GM12864 (cell line): ENCODE data around the gene RAPGEF4.

ENCODE experiments used
- DNase-seq: peaks from one replicate; pipeline ENCODE4 v3.0.0-alpha.2; 2011; ENCODE audit warnings: low read depth
- H3K4me3 ChIP-seq: 2 replicates; pipeline ENCODE4 v1.5.1; 2011; ENCODE audit warnings: mild to moderate bottlenecking, low read depth, low read length, control low read depth
- CTCF ChIP-seq: IDR thresholded peaks from 2 replicates; pipeline ENCODE4 v1.5.1; 2011; ENCODE audit warnings: low read depth, mild to moderate bottlenecking, moderate library complexity, low read length, control low read depth, inconsistent platforms; ENCODE audit errors: missing control alignments

Gene RAPGEF4

GRCh38 chr2:172769879-172770278 is 34.2 kb downstream of the RAPGEF4 start:
- no peak for TF ChIP-seq CTCF
- DNase-seq, result no peak
- H3K4me3 ChIP-seq, result no peak overlapping the region

DNA sequence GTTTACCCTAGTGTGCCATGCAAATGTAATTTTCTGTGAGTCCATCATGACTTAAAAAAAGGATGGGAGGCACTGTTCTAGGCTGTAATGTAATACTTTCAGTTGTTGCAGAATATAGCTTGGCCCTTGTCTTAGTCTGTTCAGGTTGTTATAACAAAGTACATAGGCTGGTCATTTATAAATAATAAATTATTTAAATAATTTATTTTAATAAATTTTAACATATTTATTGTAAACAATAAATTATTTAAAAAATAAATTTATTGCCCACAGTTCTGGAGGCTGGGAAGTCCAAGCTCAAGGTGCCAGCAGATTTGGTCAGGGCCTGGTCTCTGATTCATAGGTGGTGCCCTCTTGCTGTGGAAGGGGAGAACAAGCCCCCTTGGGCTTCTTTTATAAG is 35.2 kb downstream of the RAPGEF4 start:
- no peak for TF ChIP-seq CTCF
- no peak overlapping the region for H3K4me3 ChIP-seq
- no peak for DNase-seq

DNA sequence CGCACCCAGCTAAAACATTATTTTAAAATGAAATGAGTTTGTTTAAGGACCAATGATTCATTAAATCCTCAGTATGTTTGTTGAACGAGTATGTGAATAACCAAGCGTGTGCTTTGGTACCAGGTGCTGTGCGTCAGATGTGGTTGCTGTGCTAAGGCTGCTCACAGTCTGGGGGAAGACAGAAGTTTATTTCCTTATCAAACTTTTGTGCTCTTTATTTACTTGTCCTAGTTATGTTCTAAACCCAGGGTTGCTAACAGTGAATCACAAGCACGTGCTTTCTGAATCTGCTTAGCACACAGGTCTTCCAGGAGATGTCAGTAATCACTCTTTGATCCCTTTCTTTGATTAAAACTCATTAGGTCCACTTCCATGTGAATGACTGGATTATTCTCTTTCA is 37.0 kb downstream of the RAPGEF4 start:
- TF ChIP-seq CTCF, result no peak
- no peak overlapping the region for H3K4me3 ChIP-seq
- DNase-seq, result no peak

DNA sequence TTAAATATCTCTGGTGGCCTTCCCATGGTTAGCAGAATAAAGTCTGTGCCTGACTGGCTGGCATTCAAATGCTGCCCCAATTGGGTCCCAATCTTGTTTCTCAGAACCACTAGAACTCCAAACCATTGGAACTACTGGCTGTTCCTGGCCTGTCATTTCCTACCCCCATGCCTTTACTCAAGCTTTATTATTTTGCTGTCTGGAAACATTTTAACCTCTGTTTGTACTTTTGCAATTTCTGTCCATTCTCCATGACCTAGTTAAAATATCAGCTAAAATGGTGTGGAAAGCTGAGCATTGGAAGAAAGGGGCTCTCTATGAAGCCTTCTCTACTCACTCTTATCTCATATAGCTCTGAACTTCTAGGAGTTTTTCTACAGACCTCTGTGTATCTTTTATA is 38.7 kb downstream of the RAPGEF4 start:
- H3K4me3 ChIP-seq, result no peak overlapping the region
- no peak for TF ChIP-seq CTCF
- DNase-seq, result no peak

- DNase-seq, result no peak
- no peak overlapping the region for H3K4me3 ChIP-seq
- no peak for TF ChIP-seq CTCF
These were observed 39.7 kb downstream of the RAPGEF4 start for GRCh38 chr2:172775319-172775718.

- no peak overlapping the region for H3K4me3 ChIP-seq
- TF ChIP-seq CTCF, result no peak
These were observed 41.8 kb downstream of the RAPGEF4 start for GRCh38 chr2:172777431-172777830.

GRCh38 chr2:172782506-172783164 is 47.0 kb downstream of the RAPGEF4 start:
- no peak for DNase-seq
- H3K4me3 ChIP-seq, result no peak overlapping the region
- TF ChIP-seq CTCF, result no peak

More at GRCh38 chr2:172777431-172777830, 41.8 kb downstream of the RAPGEF4 start:
- no peak for DNase-seq
